OCI-LY7 (cell line): ENCODE data around the gene C2orf81. TPM values are rescaled to one million over a fixed set of nuclear protein-coding genes. Genes with fewer than 3 reads are reported as not detected.
A peak's percentile ranks its signal among the peaks of the same experiment; 100 is the strongest.
"Not testable (repeated sequence)": the region's sequence is repeated elsewhere in the genome, so short reads cannot be mapped to it uniquely, and the experiment has no call there.

Experiments
- BruUV-seq: library from RNA; stranded (reverse); fragments of 400-500 nt; replicated peaks from 2 replicates; lab custom pipeline; 2021; lab: Mats Ljungman, UMichigan
- CTCF ChIA-PET: fragments of 300-600 bp; sonication (Branson Sonifier 250); formaldehyde crosslinking; loops from one replicate; lab custom pipeline; 2022; ENCODE audit warnings: antibody characterized with exemption; ENCODE audit not compliant: unreplicated experiment; lab: Charles Lee
- POLR2A ChIA-PET: fragments of 300-600 bp; sonication (Branson Sonifier 250); formaldehyde crosslinking; loops from one replicate; lab custom pipeline; 2022; ENCODE audit warnings: antibody characterized with exemption; lab: Charles Lee
- DNase-seq: peaks from one replicate; pipeline ENCODE4 v3.0.0-alpha.2; 2015; ENCODE audit warnings: low spot score
- H2AFZ ChIP-seq: fragments of 200-600 bp; sonication (generic), shearing (Covaris generic); 2 replicates; pipeline ENCODE4 v1.6.1; 2014; ENCODE audit warnings: mild to moderate bottlenecking, antibody characterized with exemption, low read length, moderate library complexity
- H3K27ac ChIP-seq: fragments of 200-600 bp; sonication (generic); 2 replicates; pipeline ENCODE4 v1.5.1; 2014; ENCODE audit warnings: mixed run types, low read depth, mild to moderate bottlenecking, moderate library complexity, low read length, inconsistent platforms; ENCODE audit not compliant: poor library complexity, severe bottlenecking
- H3K36me3 ChIP-seq: fragments of 200-600 bp; sonication (generic); 2 replicates; pipeline ENCODE4 v1.6.1; 2014; ENCODE audit warnings: mild to moderate bottlenecking, antibody characterized with exemption, low read length, moderate library complexity, mixed read lengths; ENCODE audit not compliant: insufficient read depth
- H3K4me1 ChIP-seq: fragments of 200-600 bp; sonication (generic); 2 replicates; pipeline ENCODE4 v1.5.1; 2014; ENCODE audit warnings: mild to moderate bottlenecking, low read length; ENCODE audit not compliant: insufficient read depth, poor library complexity, severe bottlenecking
- H3K4me2 ChIP-seq: fragments of 200-600 bp; sonication (generic); 2 replicates; pipeline ENCODE4 v1.6.1; 2014; ENCODE audit warnings: mild to moderate bottlenecking, low read length
- H3K4me3 ChIP-seq: fragments of 200-600 bp; sonication (generic); 2 replicates; pipeline ENCODE4 v1.5.1; 2014; ENCODE audit warnings: mild to moderate bottlenecking, low read depth, low read length; ENCODE audit not compliant: poor library complexity, severe bottlenecking
- H3K79me2 ChIP-seq: fragments of 200-600 bp; sonication (generic); 2 replicates; pipeline ENCODE4 v1.6.1; 2016; ENCODE audit warnings: low read depth, mild to moderate bottlenecking, low read length, moderate library complexity, mixed read lengths; ENCODE audit not compliant: insufficient read depth
- H3K9me2 ChIP-seq: fragments of 200-600 bp; sonication (generic); 2 replicates; pipeline ENCODE4 v1.6.1; 2016; ENCODE audit warnings: mild to moderate bottlenecking, low read length, mixed read lengths; ENCODE audit not compliant: insufficient read depth
- H3K9me3 ChIP-seq: fragments of 200-600 bp; sonication (generic); 2 replicates; pipeline ENCODE4 v1.6.1; 2014; ENCODE audit warnings: mild to moderate bottlenecking, mixed run types, low read length, mixed read lengths
- H4K20me1 ChIP-seq: fragments of 200-600 bp; sonication (generic); 2 replicates; pipeline ENCODE4 v1.6.1; 2014; ENCODE audit warnings: mild to moderate bottlenecking, antibody characterized with exemption, low read length, moderate library complexity, mixed read lengths; ENCODE audit not compliant: insufficient read depth
- EZH2phosphoT487 ChIP-seq: fragments of 200-600 bp; sonication (generic); IDR thresholded peaks from 2 replicates; pipeline ENCODE4 v1.6.1; 2018; ENCODE audit warnings: low read depth, borderline replicate concordance, mild to moderate bottlenecking, mixed run types, antibody characterized with exemption, low read length, moderate library complexity, mixed read lengths
- intact Hi-C: fragments of 100-400 bp; cut with micrococcal nuclease; formaldehyde crosslinking; loops from one replicate; pipeline ENCODE4 v1.10.0; 2022; ENCODE audit not compliant: unreplicated experiment
- total RNA-seq, 2 experiments: library from RNA; depleted of rRNA in 1 of 2; stranded (reverse); fragments of >200 nt in 1 of 2; shearing (Covaris generic) in 1 of 2; gene quantifications; 2 replicates each; pipeline ENCODE4 v1.2.3, GENCODE V29; 2014 to 2022
- TF ChIP-seq, protein P1 (sequence below): fragments of 200-600 bp; sonication (generic); conservative IDR thresholded peaks from 2 replicates; pipeline ENCODE4 v1.5.1; 2014; ENCODE audit warnings: mild to moderate bottlenecking, antibody characterized with exemption, low read length, moderate library complexity, mixed read lengths

The C2orf81 gene
- total RNA-seq, 2 experiments from 2014 or later, result 3.2 to 22.5 TPM

DNA sequence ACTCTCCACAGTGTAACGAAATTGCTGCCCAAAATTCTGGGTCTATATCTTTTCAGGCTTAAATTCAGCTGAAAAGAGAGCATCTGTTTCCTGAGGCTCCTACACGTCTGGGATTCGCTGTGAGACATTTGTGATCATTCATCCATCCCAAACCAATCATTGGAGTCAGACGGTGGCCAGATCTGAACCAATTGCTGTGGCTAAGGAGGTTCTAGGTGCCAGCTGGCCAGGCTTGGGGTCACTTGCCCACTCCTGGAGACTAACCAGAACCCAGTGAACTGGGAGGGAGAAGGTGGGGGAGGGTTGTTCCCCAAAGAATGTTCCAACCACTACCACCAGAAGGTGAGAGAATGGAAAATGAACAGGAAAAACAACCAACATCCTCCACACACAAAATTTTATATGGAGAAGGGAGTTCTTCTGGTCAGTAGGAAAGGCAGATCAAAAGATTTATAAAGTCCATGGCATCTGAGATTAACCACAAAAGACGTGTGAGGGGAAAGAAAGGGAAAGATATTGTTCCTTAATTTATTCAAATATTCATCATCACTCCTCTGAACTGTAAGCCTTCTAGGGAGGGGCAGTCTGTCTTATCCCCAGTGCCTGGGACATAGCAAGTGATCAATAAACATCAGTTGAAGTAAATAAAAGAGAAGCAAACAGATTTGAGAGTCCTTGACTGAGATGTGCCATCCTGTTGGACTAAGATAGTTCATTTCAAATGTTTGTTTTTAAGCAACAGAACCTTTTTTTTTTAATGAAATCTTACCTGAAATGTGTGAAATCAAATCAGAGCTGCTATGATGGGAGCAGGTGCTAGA lies 23.3 kb upstream of the C2orf81 start:
- POLR2A ChIA-PET, result interaction anchor here (0.6 to 1.4 kb wide), 3 partner anchors 14 to 24 kb away, joined by 3 to 4 read pairs (median 3); partner anchors contain the start of genes C2orf81, MOGS, WBP1 and WDR54

DNA sequence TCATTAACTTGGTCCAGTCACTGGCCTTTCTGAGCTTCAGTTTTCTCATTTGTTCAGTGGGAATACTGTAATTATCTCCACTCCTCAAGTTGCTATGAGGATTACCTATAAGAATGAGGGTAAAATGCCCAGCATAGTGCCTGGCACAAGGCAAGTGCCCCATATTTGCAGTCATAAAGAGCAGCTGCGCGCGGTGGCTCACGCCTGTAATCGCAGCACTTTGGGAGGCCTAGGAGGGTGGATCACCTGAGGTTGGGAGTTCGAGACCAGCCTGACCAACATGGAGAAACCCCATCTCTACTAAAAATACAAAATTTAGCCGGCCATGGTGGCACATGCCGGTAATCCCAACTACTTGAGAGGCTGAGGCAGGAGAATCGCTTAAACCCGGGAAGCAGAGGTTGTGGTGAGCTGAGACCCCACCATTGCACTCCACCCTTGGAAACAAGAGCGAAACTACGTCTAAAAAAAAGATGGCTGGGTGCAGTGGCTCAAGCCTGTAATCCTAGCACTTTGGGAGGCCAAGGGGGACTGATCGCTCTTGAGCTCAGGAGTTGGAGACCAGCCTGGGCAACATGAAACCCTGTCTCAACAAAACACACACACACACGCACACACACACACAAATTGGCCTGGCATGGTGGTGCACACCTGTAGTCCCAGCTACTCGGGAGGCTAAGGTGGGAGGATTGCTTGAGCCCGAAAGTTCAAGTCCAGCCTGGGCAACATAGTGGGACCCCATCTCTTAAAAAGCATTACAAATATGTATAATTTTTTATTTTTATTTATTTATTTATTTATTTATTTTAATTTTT lies 21.3 kb upstream of the C2orf81 start:
- H4K20me1 ChIP-seq, H3K36me3 ChIP-seq, BruUV-seq, H3K79me2 ChIP-seq, H3K4me2 ChIP-seq, H3K9me3 ChIP-seq, H2AFZ ChIP-seq, DNase-seq, H3K27ac ChIP-seq, intact Hi-C loops, H3K9me2 ChIP-seq, H3K4me3 ChIP-seq: not testable (repeated sequence)
- peaks cover 22% of the 10 kb centered on the region for H3K4me1 ChIP-seq
- CTCF ChIA-PET, result interaction anchor here (0.5 kb wide), 1 partner anchor 235 kb away, joined by 3 read pairs; no protein-coding TSS in a partner anchor
- POLR2A ChIA-PET, result interaction anchor here (1.4 to 1.6 kb wide), 2 partner anchors 12 to 22 kb away, joined by 3 to 5 read pairs; partner anchors contain the start of genes C2orf81, INO80B and WDR54

More for the DNA sequence above, 23.3 kb upstream of the C2orf81 start:
- Histone ChIP-seq H3K9me3 (no peaks in the 10 kb centered on the region), H3K4me1 (peaks cover 21% of the 10 kb centered on the region), H3K4me2 (0 out of 2 replicates have a peak overlapping the region, but pooled peaks have one; percentile 13), H3K4me3 (no peak overlapping the region), H3K79me2 (no peaks in the 10 kb centered on the region), H3K9me2 (no peaks in the 10 kb centered on the region), H3K36me3 (no peaks in the 10 kb centered on the region), H4K20me1 (no peaks in the 10 kb centered on the region), H2AFZ (no peak overlapping the region), H3K27ac (no peak overlapping the region)
- DNase-seq, result no peak
- BruUV-seq, result no TSS peak
- intact Hi-C loops, result no loop called here
- TF ChIP-seq EZH2phosphoT487, result no peak
- TF ChIP-seq, protein P1, sequence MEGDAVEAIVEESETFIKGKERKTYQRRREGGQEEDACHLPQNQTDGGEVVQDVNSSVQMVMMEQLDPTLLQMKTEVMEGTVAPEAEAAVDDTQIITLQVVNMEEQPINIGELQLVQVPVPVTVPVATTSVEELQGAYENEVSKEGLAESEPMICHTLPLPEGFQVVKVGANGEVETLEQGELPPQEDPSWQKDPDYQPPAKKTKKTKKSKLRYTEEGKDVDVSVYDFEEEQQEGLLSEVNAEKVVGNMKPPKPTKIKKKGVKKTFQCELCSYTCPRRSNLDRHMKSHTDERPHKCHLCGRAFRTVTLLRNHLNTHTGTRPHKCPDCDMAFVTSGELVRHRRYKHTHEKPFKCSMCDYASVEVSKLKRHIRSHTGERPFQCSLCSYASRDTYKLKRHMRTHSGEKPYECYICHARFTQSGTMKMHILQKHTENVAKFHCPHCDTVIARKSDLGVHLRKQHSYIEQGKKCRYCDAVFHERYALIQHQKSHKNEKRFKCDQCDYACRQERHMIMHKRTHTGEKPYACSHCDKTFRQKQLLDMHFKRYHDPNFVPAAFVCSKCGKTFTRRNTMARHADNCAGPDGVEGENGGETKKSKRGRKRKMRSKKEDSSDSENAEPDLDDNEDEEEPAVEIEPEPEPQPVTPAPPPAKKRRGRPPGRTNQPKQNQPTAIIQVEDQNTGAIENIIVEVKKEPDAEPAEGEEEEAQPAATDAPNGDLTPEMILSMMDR, result no peak
- CTCF ChIA-PET, result no interaction called here
